CMK (cell line): ENCODE data around the gene PLA2G5.

Experiments used
- DNase-seq: peaks from one replicate; pipeline ENCODE4 v3.0.0-alpha.2; 2010; ENCODE audit warnings: low read depth

Gene PLA2G5

DNA sequence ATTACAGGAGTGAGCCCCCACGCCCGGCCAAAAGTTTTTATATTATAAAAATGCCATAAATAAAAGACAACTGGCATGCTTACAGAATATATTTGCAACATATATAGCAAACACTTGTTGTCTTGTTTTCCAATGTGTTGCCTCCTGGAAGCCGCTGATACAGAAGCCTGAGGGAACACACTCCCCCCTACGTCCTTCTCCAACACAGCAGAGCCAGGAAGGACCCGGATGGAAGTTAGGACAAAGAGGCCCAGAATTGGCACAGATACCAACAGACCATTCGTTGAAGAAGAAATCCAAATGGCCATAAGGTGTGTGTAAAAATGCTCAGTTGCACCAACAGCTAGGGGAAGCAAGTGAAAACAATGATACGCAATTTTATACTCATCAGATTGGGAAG lies 1.3 kb upstream of the PLA2G5 start:
- DNase-seq = no peak

DNA sequence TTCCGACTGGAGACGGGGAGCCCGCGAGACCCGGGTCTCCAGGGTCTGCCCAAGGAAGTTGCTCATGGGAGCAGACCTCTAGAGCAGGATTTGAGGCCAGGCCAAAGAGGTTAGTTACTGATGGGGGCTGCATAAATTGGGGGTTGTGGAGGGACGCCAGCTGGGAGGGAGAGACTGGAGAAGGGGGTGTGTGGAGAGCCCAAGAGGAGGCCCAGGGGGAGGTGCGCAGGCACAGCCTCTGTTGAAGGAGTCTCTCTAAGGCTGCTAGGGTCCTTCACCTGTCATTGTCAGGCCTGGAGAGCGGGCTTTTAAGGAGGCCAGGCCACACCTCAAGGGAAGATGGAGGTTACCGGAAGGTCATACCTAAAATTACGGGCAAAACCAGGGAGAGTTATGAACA lies 363 bp downstream of the PLA2G5 start:
- DNase-seq = no peak

DNA sequence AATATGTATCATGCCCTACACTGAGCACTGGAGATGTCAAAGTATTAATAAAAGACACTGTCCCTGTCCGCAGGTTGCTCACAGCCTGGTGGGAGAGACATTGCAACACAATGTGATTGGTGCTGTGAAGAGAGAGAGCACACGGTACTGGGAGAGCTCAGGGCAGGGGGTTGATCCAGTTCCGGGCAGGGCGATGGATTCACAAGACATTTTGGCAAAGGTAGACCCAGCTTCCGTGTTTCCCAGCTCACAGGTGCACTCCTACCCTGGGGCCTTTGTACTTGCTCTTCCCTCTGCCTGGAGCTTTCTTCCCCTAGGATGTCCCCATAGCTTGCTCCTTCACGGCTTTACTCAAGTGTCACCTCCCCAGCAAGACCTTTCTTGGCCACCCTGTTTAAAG lies 1.4 kb downstream of the PLA2G5 start:
- DNase-seq = no peak

DNA sequence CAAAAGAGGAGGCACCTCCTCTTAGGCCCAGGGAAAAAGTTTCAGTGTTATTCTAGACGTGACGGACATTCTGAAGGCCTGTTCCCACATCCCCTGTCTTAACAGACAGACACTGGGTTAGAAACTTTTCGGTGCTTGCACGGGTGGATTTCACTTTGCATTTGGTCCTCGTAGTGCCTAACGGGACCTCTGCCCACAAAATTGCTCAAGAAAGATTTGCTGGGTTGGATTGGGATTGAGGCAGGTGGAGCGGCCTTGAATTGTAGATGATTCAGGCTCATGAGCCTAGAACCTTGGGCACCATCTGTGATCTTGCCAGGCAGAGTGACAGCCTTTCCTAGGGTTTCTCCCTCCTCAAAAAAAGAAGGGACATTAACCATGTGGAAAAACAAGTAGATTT lies 2.8 kb downstream of the PLA2G5 start:
- DNase-seq = no peak

DNA sequence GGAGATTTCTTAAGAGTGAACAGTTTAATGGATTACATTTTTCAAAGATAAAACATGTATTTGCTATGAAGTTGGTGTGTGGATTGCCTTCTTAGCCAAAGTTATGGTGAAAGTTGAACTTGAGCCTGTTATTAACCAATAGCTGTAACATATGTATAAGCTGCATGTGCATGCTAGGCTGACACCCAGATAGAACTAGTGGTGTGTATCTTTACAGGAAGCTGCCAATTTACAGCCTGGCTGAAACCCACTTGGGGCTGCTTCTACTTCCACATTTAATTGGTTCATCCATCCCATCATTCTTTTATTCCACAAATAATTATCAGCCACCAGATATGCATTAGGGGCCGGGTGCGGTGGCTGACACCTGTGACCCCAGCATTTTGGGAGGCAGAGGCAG lies 3.3 kb downstream of the PLA2G5 start:
- DNase-seq = no peak

DNA sequence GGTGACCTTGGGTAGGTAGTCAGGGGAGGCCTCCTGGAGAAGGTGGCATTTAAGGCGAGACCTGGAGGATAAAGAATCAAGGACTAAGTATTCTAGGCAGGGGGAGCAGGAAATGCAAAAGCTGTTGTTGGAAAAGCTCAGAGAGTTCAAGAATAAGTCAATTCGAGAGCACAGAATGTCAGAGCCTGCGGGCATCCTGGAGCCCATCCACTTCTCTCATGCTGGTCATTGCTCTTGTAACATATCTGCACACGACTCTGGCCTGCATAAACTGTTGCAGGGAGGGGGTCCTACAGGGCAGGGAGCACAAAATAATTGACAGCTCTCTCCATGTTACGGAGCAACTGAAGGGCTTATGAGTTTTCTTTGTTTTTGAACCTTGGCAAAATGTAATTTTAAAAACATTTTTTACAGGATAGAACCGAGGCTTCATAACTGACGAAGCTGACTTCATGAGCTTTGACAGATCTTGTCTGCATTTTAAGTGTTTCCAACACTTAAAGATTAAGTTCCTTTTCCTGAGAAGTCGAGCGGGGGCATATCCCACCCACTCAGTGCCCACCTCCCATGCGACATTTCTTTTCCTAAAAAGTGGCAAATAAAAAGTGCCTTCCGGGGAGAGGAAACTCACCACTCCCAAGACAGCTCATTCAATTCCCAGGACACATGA lies 4.2 kb downstream of the PLA2G5 start:
- DNase-seq = no peak

DNA sequence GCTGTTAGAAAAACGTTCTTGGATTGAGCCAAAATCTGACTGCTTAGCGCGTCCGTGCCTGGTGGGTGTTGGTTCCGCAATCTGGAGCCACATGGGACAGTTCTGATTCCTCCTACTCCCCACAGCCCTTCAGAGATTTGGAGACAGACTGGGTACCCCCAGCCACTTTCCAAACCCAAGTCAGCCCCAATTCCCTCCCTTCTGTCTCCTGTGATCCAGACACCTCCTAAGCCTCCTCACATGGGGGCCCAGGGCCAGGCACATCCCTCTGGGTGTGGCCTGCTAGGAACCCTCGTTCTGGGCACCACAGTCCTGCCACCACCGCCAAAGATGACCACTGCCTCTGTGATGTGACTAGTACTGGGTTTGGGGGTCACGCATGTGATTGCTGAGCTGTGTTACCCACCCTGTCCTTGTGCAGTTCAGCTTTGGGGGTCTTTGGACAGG lies 4.8 kb downstream of the PLA2G5 start:
- no peak for DNase-seq

DNA sequence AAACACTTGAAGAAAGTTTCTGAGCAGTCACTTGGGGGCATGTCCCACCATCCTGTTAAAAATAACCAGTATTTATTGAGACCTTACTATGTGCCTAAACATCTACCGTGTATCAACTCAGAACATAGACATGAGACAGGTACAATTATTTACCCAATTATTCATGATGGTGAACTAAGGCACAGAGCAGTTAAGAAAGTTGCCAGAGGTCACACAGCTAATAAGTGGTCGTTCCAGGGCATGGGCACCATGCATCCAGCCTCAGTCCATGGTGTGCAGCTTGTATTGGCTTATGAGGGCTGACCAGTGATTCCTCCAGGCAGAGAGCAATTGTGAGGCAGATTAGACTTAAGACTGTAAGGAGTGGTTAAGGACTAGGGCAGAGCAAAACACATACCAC lies 5.4 kb downstream of the PLA2G5 start:
- no peak for DNase-seq

DNA sequence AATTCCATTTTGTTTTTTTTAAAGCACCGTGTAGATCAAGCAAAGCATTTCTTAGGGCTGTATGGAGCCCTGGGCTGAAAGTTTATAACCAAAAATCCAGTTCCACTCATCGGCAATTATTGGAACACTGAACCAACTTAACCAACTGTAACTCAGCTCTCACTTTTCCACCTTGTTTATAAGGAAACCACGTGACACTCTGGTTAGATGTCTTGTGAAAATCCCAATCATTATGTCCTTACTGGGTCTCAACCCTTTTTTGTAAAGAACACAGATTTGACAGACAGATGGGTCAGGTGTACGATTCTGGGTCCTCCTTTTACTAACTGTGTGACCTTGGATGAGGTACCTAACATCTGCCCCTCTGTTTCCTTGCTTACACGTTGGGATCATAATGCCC lies 6.2 kb downstream of the PLA2G5 start:
- DNase-seq = no peak

DNA sequence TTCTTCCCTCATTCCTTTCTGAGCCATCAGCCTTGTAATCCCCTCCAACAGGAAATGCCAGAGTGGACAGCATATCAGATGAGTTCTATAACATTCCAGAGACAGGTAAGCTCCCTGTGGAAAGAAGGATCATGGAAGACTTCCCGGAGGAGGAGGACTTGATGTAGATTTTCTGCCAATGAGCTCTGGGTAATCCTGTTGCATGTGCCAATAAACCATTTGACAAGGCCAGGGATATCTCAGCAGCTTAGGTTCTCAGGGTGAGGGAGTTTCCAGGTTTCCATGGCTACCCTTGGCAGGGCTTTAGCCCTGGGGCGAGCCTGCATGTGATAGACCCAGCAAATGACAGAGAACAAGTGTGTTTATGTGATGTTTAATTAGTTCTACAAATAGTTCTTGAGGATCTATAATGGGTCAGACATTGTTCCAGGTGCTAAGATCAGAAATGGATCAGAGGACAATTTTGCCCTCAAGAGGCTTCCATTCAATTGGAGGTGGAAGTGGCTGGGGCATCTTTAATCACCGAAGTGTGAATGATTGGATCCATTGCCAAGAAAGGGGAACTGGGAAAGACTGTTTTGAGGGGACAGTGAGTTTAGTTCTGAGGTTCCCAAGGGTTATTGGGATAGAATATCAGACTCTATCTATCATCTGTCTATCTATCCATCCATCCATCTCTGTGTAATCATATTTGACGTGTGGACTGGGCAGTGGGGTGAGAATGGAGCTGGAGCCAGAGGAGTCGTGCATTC lies 6.9 kb downstream of the PLA2G5 start:
- no peak for DNase-seq

DNA sequence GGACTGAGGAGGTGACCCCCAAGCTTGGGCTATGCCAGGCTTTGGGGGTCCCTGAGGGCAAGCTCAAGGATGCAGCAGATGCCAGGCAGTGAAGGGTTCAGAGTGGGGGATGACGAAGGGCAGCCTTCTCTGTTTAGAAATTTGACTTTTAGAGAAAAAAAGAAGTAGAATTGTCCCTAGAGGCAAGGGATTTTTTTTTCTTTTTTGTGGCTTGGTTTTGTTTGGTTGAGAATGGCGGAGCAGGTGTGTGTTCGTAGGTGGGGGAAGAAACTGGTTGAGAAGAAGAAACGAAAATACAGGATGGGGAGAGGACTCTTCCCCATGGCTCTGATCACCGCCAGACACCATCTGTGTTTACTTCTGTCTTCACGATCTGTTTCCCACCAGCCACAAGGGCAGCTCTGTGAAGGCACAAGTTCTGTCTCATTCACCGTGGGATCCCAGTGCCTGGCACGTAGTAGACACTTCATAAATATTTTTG lies 8.2 kb downstream of the PLA2G5 start:
- no peak for DNase-seq

DNA sequence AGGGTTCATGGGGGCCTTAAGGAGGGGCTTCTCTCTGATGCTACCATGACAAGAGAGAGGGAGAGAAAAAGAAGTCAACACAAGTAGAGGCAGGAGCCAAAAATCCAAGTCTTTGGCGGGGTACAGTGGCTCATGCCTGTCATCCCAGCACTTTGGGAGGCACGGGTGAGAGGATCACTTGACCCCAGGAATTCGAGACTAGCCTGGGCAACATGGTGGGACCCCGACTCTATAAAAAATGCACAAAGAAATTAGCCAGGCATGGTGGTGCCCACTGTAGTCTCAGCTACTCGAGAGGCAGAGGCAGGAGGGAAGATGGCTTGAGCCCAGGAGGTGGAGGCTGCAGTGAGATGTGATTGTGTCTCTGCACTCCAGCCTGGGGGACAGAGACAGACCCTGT lies 8.7 kb downstream of the PLA2G5 start:
- no peak for DNase-seq

DNA sequence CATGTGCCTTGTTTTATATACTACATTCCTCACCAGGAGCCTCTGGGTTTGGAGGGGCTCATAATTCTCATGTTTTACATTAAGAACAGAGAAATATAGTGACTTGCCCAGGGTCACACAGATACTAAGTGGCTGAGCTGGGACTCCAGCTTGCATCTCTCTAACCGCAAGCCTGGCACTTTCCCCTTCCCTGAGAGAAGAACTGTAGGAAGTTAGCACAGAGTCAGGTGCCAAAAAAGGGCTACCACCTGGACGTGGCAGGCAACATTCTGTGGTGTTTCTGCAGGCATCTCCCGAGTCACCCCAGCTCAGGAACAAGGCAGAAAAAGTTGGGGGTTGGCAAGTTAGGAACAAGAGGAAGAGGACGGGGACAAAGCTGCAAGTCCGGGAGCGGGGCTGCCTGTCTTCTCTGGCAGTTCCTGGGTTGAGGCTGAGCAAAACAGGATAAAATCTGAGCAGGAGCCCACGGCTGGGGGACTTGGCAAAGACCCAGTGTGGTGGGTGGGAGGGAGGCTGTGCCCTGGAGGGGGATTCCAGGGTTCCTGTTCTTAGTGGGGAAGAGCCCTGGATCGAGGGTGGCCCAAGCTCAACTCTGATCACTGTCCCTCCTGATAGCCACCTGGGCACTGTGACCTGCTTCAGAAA lies 9.8 kb downstream of the PLA2G5 start:
- no peak for DNase-seq

DNA sequence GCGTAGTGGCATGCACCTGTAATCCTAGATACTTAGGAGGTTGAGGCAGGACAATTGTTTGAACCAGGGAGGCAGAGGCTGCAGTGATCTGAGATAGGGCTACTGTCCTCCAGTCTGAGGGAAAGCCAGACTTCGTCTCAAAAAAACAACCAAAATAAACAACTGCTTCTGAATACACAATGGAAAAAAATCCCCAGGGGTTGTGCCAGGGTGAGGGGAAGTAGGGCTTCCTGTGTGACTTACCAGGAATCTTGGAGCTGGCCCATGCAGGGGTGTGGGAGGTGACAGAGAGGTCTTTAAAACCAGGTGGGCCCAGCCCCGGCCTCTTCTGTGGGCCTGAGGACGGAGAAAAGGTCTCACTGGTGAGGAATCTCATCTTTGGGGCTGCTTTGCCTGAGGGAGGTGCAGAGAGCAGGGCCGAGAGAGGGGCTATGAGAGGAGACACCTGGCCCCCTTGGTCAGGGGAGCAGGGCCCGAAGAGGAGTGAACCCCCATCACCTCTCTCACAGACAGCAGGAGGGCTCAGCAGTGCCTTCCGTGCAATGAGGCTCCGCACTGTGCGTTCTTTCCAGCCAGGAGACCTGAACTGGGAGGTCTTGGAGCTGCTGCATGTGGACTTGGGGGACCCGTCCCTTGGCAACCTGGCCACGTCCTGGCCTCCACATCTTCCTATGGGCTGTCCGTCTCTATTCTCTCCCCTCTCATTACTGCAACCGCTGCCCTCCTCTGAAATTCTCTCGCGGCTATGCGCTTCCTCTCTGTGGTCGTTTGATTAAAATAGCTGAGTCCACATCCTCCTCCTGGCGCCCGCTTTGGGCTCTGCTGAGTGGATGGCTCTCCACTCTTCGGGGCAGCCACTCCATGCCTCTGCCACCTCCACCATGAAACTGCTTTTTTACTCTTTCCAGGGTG lies 10.7 kb downstream of the PLA2G5 start:
- peak; percentile 20 for DNase-seq

DNA sequence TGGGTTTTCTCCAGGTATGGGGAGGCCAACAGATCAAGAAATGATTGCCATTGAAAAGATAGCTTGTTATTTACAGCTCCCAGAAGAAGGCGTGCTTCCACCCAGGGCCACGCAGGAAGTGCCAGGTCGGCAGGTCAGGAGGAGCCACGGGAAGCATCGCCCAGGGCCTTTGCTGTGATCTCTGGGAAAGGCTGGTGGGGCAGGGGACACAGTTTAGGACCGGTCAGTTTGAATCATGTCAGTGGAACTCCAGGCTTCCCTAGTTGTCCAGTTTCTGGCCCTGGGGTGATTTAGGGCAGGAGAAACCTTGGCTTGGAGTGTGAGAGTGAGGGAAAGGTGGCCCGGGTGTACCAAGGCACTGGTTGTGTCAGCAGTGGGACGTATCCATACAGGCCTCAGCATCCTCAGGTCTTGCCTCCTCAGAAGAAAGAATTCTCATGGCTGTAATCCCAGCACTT lies 11.4 kb downstream of the PLA2G5 start:
- DNase-seq = no peak

DNA sequence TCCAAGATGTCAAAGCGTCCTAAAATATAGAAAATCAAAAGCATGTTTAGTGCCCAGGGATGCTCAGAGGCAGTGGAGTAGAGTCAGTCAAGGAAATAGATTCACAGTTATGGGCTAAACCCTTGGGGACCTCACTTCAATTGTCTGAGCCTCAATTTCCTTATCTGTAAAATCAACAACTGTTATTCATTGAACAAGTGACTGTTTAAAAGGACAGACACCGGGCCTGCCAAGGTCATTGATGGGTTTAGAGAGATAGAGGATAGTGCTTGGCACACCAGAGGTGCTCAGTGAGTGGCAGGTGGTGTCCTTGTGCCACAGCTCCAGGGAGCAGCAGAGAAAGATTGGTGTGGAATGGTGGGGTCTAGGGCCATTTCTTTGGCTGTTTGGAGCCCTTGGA lies 12.8 kb downstream of the PLA2G5 start:
- no peak for DNase-seq

DNA sequence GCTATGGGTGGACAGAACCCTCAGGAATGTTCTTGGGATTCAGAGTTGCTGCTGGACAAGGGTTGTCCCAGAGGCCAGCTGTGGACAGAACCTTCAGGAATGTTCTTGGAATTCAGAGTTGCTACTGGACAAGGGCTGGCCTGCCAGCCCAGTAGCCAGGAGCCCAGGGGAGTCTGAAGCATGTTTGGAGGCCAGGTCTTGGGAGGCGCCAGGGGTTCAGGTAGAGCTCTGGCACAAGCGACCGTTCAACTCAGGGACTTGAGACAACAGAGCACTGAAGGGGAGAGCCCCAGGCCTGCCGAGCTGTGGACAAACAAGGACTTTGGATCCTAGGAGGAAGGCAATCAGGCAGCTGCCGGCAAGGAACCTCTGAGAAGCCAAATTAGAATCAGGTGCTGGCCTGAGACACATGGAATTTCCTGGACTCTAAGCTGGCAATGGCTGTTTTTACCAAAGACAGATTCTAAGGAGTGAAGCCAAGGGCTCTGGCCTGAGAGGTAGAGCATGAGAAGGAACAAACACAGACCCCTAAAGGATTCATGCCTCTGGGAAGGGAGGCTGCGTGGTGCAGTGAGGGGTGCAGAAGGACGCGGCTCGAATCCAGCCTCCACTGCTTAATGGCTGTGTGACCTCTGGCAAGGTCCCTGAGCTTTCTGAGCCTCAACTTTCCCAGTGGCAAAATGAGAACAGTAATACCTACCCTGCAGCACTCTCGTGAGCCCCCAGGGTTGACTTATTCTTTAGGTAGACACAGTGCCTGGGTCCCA lies 13.4 kb downstream of the PLA2G5 start:
- DNase-seq = no peak

DNA sequence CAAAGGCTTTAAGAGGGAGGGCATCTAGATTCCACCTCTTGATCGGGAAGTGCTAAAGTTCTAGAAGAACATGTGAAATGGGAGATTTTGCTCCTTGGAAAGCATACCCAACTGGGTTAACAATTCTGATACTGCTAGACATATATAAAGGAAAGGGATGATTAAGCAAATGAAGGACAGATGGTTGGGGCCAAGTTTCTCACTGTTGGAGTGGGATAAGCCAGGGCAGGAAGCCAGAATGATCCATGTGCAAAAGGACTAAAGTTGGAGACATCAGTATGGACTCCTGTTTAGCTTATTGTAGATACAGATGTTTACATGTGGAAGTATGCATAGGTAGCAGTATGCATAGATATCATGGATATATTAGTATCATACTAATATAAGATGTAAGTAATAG lies 16.8 kb downstream of the PLA2G5 start:
- DNase-seq = no peak

DNA sequence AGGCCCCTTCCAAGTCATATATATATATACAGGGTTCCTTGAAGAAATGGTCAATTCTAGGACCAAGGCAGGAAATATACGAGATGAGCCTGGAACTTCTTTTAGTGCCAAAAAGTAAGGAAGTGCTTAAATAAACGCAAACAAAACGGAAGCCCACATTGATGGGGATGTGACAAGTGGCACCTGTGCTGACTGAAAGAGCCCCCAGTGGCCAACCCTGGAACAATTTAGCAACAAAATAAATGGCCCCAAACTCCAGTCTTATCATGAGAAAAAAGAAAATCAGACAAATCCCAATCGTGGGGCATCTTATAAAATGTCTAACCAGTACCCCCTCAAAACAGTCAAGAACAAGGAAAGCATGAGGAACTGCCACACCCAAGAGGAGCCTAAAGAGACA lies 17.7 kb downstream of the PLA2G5 start:
- DNase-seq = no peak

DNA sequence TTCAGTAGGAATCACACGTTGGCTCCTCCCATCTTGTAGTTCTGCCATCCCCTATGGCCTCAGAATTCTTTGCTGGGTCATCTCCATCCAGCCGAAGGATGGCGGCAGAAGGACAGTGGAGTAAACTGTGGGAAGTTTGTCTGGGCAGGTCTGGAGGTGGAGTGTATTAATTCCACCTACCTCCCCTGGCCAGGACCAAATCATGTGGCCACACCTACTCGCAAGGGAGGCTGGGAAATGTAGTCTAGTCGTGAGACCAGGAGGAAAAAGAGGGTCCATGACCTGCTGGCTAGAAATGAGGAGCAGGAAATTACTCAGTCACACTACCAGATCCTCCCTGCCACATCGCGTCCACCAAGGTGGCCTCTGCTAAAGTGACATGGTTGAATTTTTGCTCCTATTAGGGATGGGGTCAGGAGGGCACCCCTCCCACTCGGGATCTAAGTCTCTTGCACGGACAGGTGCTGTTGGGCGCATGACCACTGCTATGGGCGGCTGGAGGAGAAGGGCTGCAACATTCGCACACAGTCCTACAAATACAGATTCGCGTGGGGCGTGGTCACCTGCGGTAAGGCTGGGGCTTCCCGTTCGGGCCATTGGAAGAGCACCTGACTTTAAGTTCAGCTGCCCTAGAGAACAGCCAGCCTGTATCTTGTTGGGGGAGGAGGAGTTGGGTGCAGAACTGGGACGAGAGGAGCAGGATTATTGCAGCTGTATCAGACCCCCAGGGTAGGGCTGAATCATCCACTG lies 19.5 kb downstream of the PLA2G5 start:
- no peak for DNase-seq

DNA sequence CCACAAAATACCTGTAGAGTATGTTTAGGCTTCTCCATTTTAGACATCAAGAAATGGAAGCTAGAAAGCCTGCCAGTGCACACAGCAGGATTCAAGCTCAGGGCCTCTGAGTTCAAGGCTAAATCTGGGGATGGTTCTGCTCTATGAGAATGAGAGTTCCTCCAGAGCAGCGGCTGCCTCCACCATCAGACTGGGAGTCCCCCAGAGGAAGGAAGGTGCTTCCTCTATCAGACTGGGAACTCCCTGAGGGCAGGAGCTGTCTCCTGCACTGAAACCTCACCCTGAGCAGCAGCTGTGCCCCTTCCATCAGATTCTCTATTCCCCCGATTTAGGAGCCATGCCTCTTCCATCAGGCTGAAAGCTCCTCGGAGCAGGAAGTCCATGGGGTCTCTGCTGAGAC lies 20.1 kb downstream of the PLA2G5 start:
- no peak for DNase-seq
